Thoracic aorta (tissue), 2 donors: ENCODE data around the gene RALGAPA2. TPM values are rescaled to one million over a fixed set of nuclear protein-coding genes. Genes with fewer than 3 reads are reported as not detected.

Source experiments
- ATAC-seq: fragments of 150-250 bp; one replicate; pipeline ENCODE4 v1.8.0; 2017; ENCODE audit warnings: low read depth; ENCODE audit not compliant: insufficient number of reproducible peaks, low FRiP score
- DNase-seq: peaks from one replicate; pipeline ENCODE4 v3.0.0-alpha.2; 2020; ENCODE audit warnings: low spot score
- H3K27ac ChIP-seq, 2 donors: fragments of 200-600 bp; sonication (generic); 1 replicate in 1 of 2; 2 replicates in 1 of 2; pipeline ENCODE4 v1.5.1; 2016; ENCODE audit warnings: mild to moderate bottlenecking in 2 of 2, moderate library complexity in 2 of 2
- H3K27me3 ChIP-seq: fragments of 200-600 bp; sonication (generic); replicated peaks from 2 replicates; pipeline ENCODE4 v1.6.0; 2016; ENCODE audit warnings: mild to moderate bottlenecking; ENCODE audit not compliant: insufficient read depth
- H3K36me3 ChIP-seq: fragments of 200-600 bp; sonication (generic); one replicate; pipeline ENCODE4 v1.5.1; 2016
- H3K4me1 ChIP-seq, 2 donors: fragments of 200-600 bp; sonication (generic); 1 replicate in 1 of 2; 2 replicates in 1 of 2; pipeline versions ENCODE4 v1.5.1 to v1.6.0; 2016; ENCODE audit warnings: low read depth in 2 of 2, mild to moderate bottlenecking in 1 of 2; ENCODE audit not compliant: control insufficient read depth in 1 of 2
- H3K4me3 ChIP-seq: fragments of 200-600 bp; sonication (generic); 2 replicates; pipeline ENCODE4 v1.5.1; 2016; ENCODE audit warnings: mild to moderate bottlenecking
- H3K9me3 ChIP-seq: fragments of 200-600 bp; sonication (generic); 2 replicates; pipeline ENCODE4 v1.5.1; 2016
- CTCF ChIP-seq: fragments of 200-600 bp; sonication (generic); IDR thresholded peaks from one replicate; pipeline ENCODE4 v1.5.1; 2019; ENCODE audit warnings: antibody characterized with exemption
- total RNA-seq, 2 donors: library from RNA; depleted of rRNA; stranded (reverse); fragments of >200 nt; gene quantifications; one replicate each; pipeline versions ENCODE4 v1.1.0 to v1.2.3, GENCODE V29; 2016

The RALGAPA2 gene
- total RNA-seq, 2 donors from 2014 or later = 20.3 to 48.3 TPM

- no peak overlapping the region for H3K27ac ChIP-seq
- no peaks in the 10 kb centered on the region for H3K27me3 ChIP-seq
- TF ChIP-seq CTCF = no peak
- ATAC-seq (no peak), DNase-seq (no peak)
- H3K4me3 ChIP-seq = no peak overlapping the region
- H3K9me3 ChIP-seq = no peaks in the 10 kb centered on the region
- peaks cover 7 to 8% of the 10 kb centered on the region in 2 donors for H3K4me1 ChIP-seq
- H3K36me3 ChIP-seq = no peaks in the 10 kb centered on the region
These were observed 12.5 kb downstream of the RALGAPA2 start for GRCh38 chr20:20699917-20700316.

- no peaks in the 10 kb centered on the region for H3K27me3 ChIP-seq
- no peaks in the 10 kb centered on the region for H3K9me3 ChIP-seq
- no peak for TF ChIP-seq CTCF
- H3K4me1 ChIP-seq = peaks cover 7 to 8% of the 10 kb centered on the region in 2 donors
- H3K36me3 ChIP-seq = no peaks in the 10 kb centered on the region
- ATAC-seq (no peak), DNase-seq (no peak)
- no peak overlapping the region for H3K4me3 ChIP-seq
- H3K27ac ChIP-seq = no peak overlapping the region
These were observed 13.3 kb downstream of the RALGAPA2 start for GRCh38 chr20:20699144-20699543.

- Histone ChIP-seq H3K9me3 (no peaks in the 10 kb centered on the region), H3K4me3 (no peak overlapping the region), H3K27me3 (no peaks in the 10 kb centered on the region), H3K27ac (no peak overlapping the region), H3K36me3 (no peaks in the 10 kb centered on the region), H3K4me1 (peaks cover 7 to 8% of the 10 kb centered on the region in 2 donors)
- no peak for TF ChIP-seq CTCF
- ATAC-seq (no peak), DNase-seq (no peak)
These were observed 15.1 kb downstream of the RALGAPA2 start for GRCh38 chr20:20697325-20697845.

GRCh38 chr20:20695250-20695816 lies 17.1 kb downstream of the RALGAPA2 start:
- no peaks in the 10 kb centered on the region for H3K36me3 ChIP-seq
- TF ChIP-seq CTCF = no peak
- no peaks in the 10 kb centered on the region for H3K27me3 ChIP-seq
- peaks cover 7 to 8% of the 10 kb centered on the region in 2 donors for H3K4me1 ChIP-seq
- no peak for DNase-seq
- no peak overlapping the region for H3K4me3 ChIP-seq
- no peaks in the 10 kb centered on the region for H3K9me3 ChIP-seq
- no peak overlapping the region for H3K27ac ChIP-seq
- no peak for ATAC-seq

- no peaks in the 10 kb centered on the region for H3K36me3 ChIP-seq
- no peak for DNase-seq
- no peak for TF ChIP-seq CTCF
- no peaks in the 10 kb centered on the region for H3K27me3 ChIP-seq
- H3K27ac ChIP-seq = no peak overlapping the region
- H3K9me3 ChIP-seq = no peaks in the 10 kb centered on the region
- peaks cover 7% of the 10 kb centered on the region in 2 donors for H3K4me1 ChIP-seq
- no peak for ATAC-seq
- H3K4me3 ChIP-seq = no peak overlapping the region
These were observed 17.9 kb downstream of the RALGAPA2 start for GRCh38 chr20:20694591-20694990.
